Erythroblast (primary cell): Measurements from ENCODE around the gene ITPR1.

Experiments
- DNase-seq, 2 experiments: peaks; one replicate each; lab custom pipeline; 2025; lab: John Stamatoyannopoulos, UW
- GATA1 ChIP-seq: IDR thresholded peaks from 2 replicates; pipeline ENCODE4 v1.6.1; 2011; ENCODE audit warnings: low read depth, mild to moderate bottlenecking, control low read depth, low read length, moderate library complexity
- POLR2A ChIP-seq: IDR thresholded peaks from 2 replicates; pipeline ENCODE4 v1.6.1; 2011; ENCODE audit warnings: mild to moderate bottlenecking, low read length

The ITPR1 gene

GRCh38 chr3:4748701-4749378 lies 255.7 kb downstream of the ITPR1 start:
- no peak for DNase-seq
- TF ChIP-seq GATA1 (no peak), POLR2A (no peak)

GRCh38 chr3:4749567-4750002 lies 256.4 kb downstream of the ITPR1 start:
- no peak for TF ChIP-seq GATA1
- TF ChIP-seq POLR2A, result no peak
- no peak for DNase-seq

DNA sequence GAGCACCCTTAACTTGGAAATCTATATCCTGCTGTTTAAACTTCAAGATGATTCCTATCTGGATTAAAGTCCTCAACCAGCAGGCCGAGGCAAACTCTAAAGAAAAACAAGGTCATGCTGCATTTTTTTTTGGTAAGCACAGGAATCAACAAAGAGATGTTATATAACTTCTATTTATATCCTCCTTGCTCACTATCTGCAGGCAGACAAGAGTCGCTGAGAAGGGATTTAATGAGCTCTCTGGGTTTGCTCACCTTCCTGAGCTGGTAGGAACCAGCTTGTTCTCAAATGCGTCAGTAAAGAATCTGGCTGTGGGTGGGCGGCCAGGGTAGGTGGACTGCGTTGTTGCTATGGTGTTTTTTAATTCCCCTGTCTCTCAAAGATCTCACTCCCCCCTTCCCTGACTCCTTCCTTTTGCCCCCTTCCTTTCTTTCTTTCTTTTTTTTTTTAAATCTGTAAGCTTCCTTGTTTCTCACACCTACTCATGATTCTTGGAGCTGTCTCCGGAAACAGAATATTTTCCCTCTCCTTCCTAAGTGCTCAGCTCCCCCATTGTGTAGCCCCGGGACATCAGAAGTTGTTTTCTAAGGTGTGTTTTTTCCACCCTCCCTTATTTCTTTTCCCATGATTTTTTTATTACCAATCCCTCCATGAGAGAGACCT lies 257.3 kb downstream of the ITPR1 start:
- TF ChIP-seq GATA1 (no peak), POLR2A (no peak)
- no peak for DNase-seq

DNA sequence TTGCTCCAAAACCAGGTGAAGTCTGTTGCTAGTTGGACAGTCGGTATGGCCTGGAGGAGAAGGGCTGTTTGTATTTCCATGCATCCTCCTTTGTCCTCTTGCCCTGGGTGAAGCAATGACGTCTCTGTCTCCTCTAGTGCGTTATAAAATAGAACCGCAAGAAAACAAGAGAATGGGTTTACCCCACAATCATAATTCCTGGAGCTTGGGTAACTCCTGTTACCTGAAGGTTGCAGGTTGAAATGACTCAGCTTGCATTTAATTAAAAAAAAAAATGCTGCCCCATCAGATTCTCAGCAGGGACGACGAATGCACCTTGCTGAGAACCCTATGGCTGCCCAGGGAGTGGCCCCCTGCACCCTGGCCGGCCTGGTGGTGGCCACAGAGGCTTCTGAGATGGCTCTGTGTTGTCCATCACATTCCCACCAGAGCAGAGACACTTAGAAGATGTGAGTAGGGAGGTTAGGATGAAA lies 257.9 kb downstream of the ITPR1 start:
- no peak for DNase-seq
- TF ChIP-seq POLR2A (no peak), GATA1 (no peak)

DNA sequence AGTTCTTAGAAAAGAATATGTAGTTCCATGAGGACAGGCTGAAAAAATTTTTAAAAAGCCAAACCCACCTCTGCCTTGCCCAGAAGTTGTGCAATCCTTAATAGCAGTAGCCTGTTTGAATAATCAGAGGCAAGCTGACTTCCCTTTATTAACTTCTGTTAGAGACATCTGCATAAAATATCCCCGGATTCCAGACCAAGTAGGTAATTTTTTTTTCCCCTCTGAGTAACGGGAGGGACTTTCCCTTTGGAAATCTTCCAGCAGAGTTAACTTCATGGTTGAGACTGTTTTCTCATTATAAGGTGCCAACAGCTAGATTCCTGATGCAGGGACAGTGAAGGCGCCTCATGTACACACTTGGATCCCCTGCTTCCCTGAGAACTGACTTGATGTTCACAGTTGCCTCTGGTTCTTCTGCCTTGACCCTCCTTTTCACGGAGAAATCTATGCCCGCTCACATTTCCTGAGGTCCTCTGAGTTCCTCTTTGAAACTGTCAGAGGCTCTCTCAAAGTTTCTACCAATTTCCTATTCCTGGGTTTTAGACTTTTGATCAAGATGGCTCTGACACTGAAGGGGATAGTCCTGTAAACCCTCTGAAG lies 258.5 kb downstream of the ITPR1 start:
- TF ChIP-seq GATA1 (no peak), POLR2A (no peak)
- no peak for DNase-seq

DNA sequence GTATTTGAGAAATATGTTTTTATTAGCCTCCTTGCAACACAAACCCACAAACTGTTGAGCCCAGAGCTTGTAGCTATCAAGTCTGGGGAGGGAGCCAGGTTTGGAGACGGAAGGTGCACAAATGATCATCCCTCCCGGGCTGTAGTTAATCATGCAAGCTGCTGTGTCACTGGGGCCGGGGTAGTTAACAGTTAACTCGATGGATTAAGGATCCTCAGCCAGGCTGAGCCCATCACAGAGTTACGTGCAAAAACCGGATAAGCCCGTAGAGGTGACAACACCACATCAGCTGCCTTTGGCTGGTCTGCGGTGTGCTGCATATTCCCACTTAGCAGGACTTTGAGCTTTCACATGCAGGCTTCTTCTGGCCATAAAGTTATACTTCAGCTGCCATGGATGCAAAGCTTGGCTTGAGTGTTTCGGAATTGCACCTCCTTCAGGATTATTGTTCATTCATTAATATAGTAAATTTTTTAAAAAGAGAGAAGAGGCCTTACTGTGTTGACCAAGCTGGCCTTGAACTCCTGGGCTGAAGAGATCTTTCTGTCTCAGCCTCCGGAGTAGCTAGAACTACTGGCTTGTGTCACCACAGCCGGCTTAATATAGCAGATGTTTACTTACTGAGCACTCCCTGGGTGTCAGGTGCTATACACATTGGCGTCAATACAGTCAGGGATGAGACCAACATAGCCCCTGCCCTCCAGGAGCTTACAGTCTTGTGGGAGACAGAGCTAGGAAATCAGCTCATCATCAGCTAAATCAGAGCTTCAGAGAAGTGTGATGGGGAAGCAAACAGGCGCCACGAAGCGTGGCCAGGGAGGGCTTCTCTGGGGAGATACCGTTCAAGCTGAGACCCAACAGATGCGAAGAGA lies 259.3 kb downstream of the ITPR1 start:
- no peak for TF ChIP-seq POLR2A
- TF ChIP-seq GATA1, result no peak
- no peak for DNase-seq

- TF ChIP-seq GATA1, result no peak
- no peak for TF ChIP-seq POLR2A
- DNase-seq, result no peak
These were observed 260.0 kb downstream of the ITPR1 start for GRCh38 chr3:4753073-4753691.

- DNase-seq, result no peak
- TF ChIP-seq POLR2A (no peak), GATA1 (no peak)
These were observed 261.3 kb downstream of the ITPR1 start for GRCh38 chr3:4754180-4755086.

DNA sequence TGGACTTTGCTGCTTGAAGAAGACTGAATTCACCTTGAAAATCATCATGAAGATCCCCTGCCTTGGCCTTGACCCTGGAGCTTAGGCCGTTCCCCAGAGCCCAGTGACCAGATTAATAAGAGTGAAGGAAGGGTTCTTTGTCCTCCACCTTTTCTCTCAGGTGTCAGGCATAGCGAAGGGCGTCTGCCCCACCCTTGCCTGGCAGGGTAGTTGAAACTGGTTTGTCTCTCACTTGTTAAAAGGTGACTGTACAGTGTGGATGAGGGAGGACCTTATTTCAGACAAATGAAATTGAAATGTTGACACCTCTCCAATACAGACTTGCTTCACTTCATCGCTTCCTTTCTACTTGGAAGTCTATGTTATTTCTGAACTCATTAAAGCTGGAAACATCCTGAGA lies 262.4 kb downstream of the ITPR1 start:
- TF ChIP-seq GATA1 (no peak), POLR2A (no peak)
- DNase-seq, result no peak

- no peak for DNase-seq
- no peak for TF ChIP-seq POLR2A
These were observed 263.1 kb downstream of the ITPR1 start for GRCh38 chr3:4756057-4756775.

GRCh38 chr3:4756855-4757574 lies 263.9 kb downstream of the ITPR1 start:
- no peak for DNase-seq
- TF ChIP-seq POLR2A (no peak), GATA1 (no peak)
